Measurements from ENCODE around the gene ZNF500.

The ZNF500 gene

GRCh38 chr16:4767872-4768548 is 1.0 kb upstream of the ZNF500 start:
- Histone ChIP-seq H3K4me3 (peak overlapping the region; percentile 69 to 95), H3K9me3 (no peaks in the 10 kb centered on the region), H3K4me1 (peaks cover 0 to 37% (median 25%) of the 10 kb centered on the region in 4 donors), H3K36me3 (peaks cover 9 to 26% (median 14%) of the 10 kb centered on the region in 3 donors), H3K27ac (peak overlapping the region; percentile 85 to 88), H3K27me3 (no peaks in the 10 kb centered on the region)
- no peak for TF ChIP-seq CTCF (IDR thresholded peaks at IDR 0.05)
- intact Hi-C loops (cut with DNase I; ENCODE audit: low total_unique reads), result loop anchor here (5.0 kb wide), 1 partner anchor 79 kb away; the partner anchor contains the start of genes GLYR1 and UBN1
- peak; percentile 30 to 75 for DNase-seq

DNA sequence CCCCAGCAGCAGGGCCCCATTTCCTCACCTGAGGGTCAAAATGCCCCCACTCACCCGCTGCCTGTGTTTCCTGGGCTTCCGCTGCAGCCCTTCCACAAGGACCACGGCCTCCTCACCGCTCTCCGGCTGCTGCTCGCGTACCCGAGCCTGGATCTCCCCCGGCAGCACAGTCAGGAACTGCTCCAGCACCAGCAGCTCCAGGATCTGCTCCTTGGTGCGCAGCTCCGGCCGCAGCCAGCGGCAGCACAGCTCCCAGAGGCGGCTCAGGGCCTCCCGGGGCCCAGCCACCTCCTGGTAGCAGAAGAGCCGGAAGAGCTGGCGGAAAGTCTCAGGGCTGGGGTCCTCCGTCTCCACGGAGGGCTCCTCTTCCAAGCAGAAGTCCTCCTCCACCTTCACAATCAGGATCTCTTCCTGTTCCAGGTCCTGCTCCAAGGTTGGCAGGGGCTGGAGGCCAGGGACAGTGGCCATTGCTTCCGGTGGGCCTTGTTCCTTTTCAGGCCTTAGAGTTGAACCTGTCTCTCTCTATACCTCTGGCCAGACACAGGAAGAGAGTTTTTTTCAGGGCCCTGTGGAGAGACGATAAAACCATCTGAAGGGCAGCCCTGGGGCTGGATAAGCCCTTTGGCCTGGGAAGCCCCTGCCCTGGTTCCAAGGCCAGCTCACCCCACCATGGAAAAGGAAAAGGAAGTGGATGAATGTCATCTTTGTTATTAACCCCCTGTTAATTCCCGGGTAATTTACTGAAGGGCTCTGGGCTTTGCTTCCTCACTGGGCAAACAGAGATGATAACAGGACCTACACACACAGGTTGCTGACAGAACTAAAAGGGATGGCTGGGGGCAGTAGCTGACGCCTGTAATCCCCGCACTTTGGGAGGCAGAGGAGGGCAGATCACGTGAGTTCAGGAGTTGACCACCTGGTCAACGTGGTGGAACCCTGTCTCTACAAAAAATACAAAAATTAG is 1.2 kb downstream of the ZNF500 start:
- DNase-seq, result no peak
- Histone ChIP-seq H3K27ac (peak overlapping the region; percentile 85 to 88), H3K27me3 (no peaks in the 10 kb centered on the region), H3K4me3 (peak overlapping the region; percentile 69 to 95), H3K36me3 (peaks cover 19 to 48% (median 29%) of the 10 kb centered on the region in 3 donors), H3K9me3 (no peaks in the 10 kb centered on the region), H3K4me1 (peaks cover 0 to 37% (median 25%) of the 10 kb centered on the region in 4 donors)
- TF ChIP-seq CTCF (IDR thresholded peaks at IDR 0.05), result no peak
- intact Hi-C loops (cut with DNase I; ENCODE audit: low total_unique reads), result loop anchor here (5.0 kb wide), 1 partner anchor 82 kb away; the partner anchor contains the start of genes GLYR1 and UBN1

DNA sequence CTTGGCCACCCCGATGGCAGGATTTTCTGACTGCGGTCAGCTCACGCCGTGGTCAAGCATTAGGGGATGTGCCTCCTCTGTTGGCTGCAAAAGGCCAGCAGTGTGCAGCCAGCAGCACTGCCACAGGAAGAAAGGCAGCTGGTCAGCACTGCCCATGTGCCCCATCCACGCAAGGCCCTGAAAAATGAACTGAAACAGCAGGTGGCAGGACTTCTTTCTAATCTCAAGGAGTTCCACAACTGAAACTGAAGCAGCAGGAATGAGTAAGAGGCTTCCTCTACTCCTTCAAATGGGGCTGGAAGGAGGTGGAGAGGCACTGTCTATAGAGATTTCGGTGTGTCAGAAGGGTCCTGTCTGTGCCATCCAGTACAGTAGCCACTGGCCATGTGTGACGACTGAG is 3.2 kb downstream of the ZNF500 start:
- H3K4me1 ChIP-seq, result peaks cover 0 to 37% (median 23%) of the 10 kb centered on the region in 4 donors
- no peak overlapping the region for H3K27ac ChIP-seq
- no peak for TF ChIP-seq CTCF (IDR thresholded peaks at IDR 0.05)
- no peaks in the 10 kb centered on the region for H3K27me3 ChIP-seq
- H3K9me3 ChIP-seq, result no peaks in the 10 kb centered on the region
- H3K36me3 ChIP-seq, result peaks cover 38 to 68% (median 49%) of the 10 kb centered on the region in 3 donors
- no peak for DNase-seq
- no peak overlapping the region for H3K4me3 ChIP-seq
- intact Hi-C loops (cut with DNase I; ENCODE audit: low total_unique reads), result no loop called here

DNA sequence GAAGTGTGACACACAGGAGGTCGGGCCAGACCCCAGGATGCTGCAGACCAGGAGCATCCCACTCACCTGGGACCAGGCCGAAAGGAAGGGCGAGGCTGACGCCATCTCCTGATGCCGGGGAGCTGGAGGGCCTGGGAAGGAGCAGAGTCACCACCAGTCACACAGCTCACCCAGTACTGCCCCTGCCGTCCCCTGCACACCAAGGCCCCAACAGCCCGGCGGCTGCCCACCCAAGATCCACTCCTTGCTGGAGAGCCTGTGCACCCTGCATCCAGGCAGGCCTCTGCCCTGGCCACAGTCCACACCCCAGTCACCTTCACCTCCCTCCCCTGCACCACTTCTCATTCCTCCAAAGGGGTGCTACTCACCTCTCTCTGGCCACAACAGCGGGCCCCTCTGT is 4.8 kb downstream of the ZNF500 start:
- H3K4me3 ChIP-seq, result no peak overlapping the region
- no peak for TF ChIP-seq CTCF (IDR thresholded peaks at IDR 0.05)
- no peaks in the 10 kb centered on the region for H3K27me3 ChIP-seq
- H3K36me3 ChIP-seq, result peaks cover 53 to 84% (median 64%) of the 10 kb centered on the region in 3 donors
- intact Hi-C loops (cut with DNase I; ENCODE audit: low total_unique reads), result no loop called here
- H3K4me1 ChIP-seq, result peaks cover 0 to 26% (median 16%) of the 10 kb centered on the region in 4 donors
- DNase-seq, result no peak
- H3K27ac ChIP-seq, result no peak overlapping the region
- no peaks in the 10 kb centered on the region for H3K9me3 ChIP-seq

GRCh38 chr16:4760221-4760910 is 6.6 kb downstream of the ZNF500 start:
- no peak overlapping the region for H3K27ac ChIP-seq
- intact Hi-C loops (cut with DNase I; ENCODE audit: low total_unique reads), result no loop called here
- H3K9me3 ChIP-seq, result no peaks in the 10 kb centered on the region
- TF ChIP-seq CTCF (IDR thresholded peaks at IDR 0.05), result no peak
- H3K27me3 ChIP-seq, result no peaks in the 10 kb centered on the region
- DNase-seq, result no peak
- no peak overlapping the region for H3K4me3 ChIP-seq
- peaks cover 58 to 99% (median 83%) of the 10 kb centered on the region in 3 donors for H3K36me3 ChIP-seq
- H3K4me1 ChIP-seq, result peaks cover 0 to 14% (median 5%) of the 10 kb centered on the region in 4 donors

Measured in tibial artery (tissue), 4 donors.